Activated B cell treated with CpG ODN at 0.5 μM for 24 hours (primary cell): ENCODE measurements around the gene PRKCSH. TPM values are rescaled to one million over a fixed set of nuclear protein-coding genes. Genes with fewer than 3 reads are reported as not detected.
"Not testable (repeated sequence)": the region's sequence is repeated elsewhere in the genome, so short reads cannot be mapped to it uniquely, and the experiment has no call there.

Experiments used
- ATAC-seq: fragments of 200-7000 bp; cut with Tn5 transposase; one replicate; pipeline ENCODE4 v1.10.0; 2021; ENCODE audit warnings: low read depth, mild to moderate bottlenecking, moderate library complexity
- CTCF ChIA-PET: fragments of 350-600 bp; sonication (Branson Sonifier 250); formaldehyde crosslinking; loops from one replicate; lab custom pipeline; 2021; ENCODE audit warnings: antibody characterized with exemption; lab: Charles Lee
- POLR2A ChIA-PET: fragments of 350-600 bp; sonication (Branson Sonifier 250); formaldehyde crosslinking; loops from one replicate; lab custom pipeline; 2021; ENCODE audit warnings: antibody characterized with exemption; lab: Charles Lee
- DNase-seq: peaks from one replicate; pipeline ENCODE4 v3.0.0; 2022
- H3K27ac Mint-ChIP-seq: one replicate; pipeline ENCODE4 v1.8.0; 2020; ENCODE audit warnings: mixed read lengths
- H3K27me3 Mint-ChIP-seq: one replicate; pipeline ENCODE4 v1.8.0; 2021; ENCODE audit warnings: mixed read lengths
- H3K36me3 Mint-ChIP-seq: one replicate; pipeline ENCODE4 v1.8.0; 2021; ENCODE audit warnings: low read depth, mixed read lengths
- H3K4me1 Mint-ChIP-seq: one replicate; pipeline ENCODE4 v1.8.0; 2021; ENCODE audit warnings: mixed read lengths
- H3K4me3 Mint-ChIP-seq: one replicate; pipeline ENCODE4 v1.8.0; 2020; ENCODE audit warnings: mild to moderate bottlenecking, mixed read lengths
- H3K9me3 Mint-ChIP-seq: one replicate; pipeline ENCODE4 v1.8.0; 2020; ENCODE audit warnings: mixed read lengths
- CTCF ChIP-seq: fragments of 200-600 bp; IDR thresholded peaks from one replicate; pipeline ENCODE4 v1.8.0; 2022; ENCODE audit warnings: antibody characterized with exemption, mild to moderate bottlenecking
- intact Hi-C: fragments of 100-400 bp; cut with micrococcal nuclease; formaldehyde crosslinking; loops from one replicate; pipeline ENCODE4 v1.15.1; 2024
- total RNA-seq: library from RNA; stranded (reverse); gene quantifications from 2 replicates; pipeline ENCODE4 v1.2.3, GENCODE V29; 2022

The PRKCSH gene
- total RNA-seq, 1 donor from 2014 or later: 289 TPM

- Mint-ChIP-seq H3K27me3 (peaks cover 10% of the 10 kb centered on the region), H3K27ac (no peak overlapping the region), H3K4me3 (no peak overlapping the region), H3K9me3 (no peaks in the 10 kb centered on the region), H3K4me1 (peaks cover 33% of the 10 kb centered on the region), H3K36me3 (no peaks in the 10 kb centered on the region)
- ChIA-PET CTCF (interaction anchor here (0.9 kb wide), 1 partner anchor 9 kb away, joined by 3 read pairs; the partner anchor contains the start of genes ODAD3 and PRKCSH), POLR2A (interaction anchor here (0.6 to 1.2 kb wide), 2 partner anchors 8 to 42 kb away, joined by 3 to 4 read pairs; partner anchors contain the start of gene EPOR)
- TF ChIP-seq CTCF: no peak
- no peak for ATAC-seq
- intact Hi-C loops: no loop called here
- DNase-seq: no peak
Observed at GRCh38 chr19:11425719-11426457, 9.5 kb upstream of the PRKCSH start.

- no peak overlapping the region for H3K4me3 Mint-ChIP-seq
- POLR2A ChIA-PET: interaction anchor here (1.2 kb wide), 1 partner anchor 9 kb away, joined by 4 read pairs; no protein-coding TSS in a partner anchor
- H3K9me3 Mint-ChIP-seq: no peaks in the 10 kb centered on the region
- no peak for TF ChIP-seq CTCF
- peaks cover 2% of the 10 kb centered on the region for H3K27me3 Mint-ChIP-seq
- DNase-seq: no peak
- ATAC-seq: no peak
- intact Hi-C loops: no loop called here
- H3K36me3 Mint-ChIP-seq: no peaks in the 10 kb centered on the region
- CTCF ChIA-PET: interaction anchor here (0.9 kb wide), 1 partner anchor 9 kb away, joined by 3 read pairs; the partner anchor contains the start of genes ODAD3 and PRKCSH
- no peak overlapping the region for H3K27ac Mint-ChIP-seq
- H3K4me1 Mint-ChIP-seq: peaks cover 26% of the 10 kb centered on the region
Observed at GRCh38 chr19:11426656-11427055, 8.8 kb upstream of the PRKCSH start.

GRCh38 chr19:11433526-11433925 lies 1.9 kb upstream of the PRKCSH start:
- H3K27me3 Mint-ChIP-seq, ATAC-seq, H3K27ac Mint-ChIP-seq, CTCF ChIA-PET, DNase-seq, H3K4me3 Mint-ChIP-seq, H3K9me3 Mint-ChIP-seq, intact Hi-C loops: not testable (repeated sequence)
- H3K36me3 Mint-ChIP-seq: peaks cover 27% of the 10 kb centered on the region
- H3K4me1 Mint-ChIP-seq: peaks cover 40% of the 10 kb centered on the region
- POLR2A ChIA-PET: interaction anchor here (0.9 kb wide), 1 partner anchor 715 kb away, joined by 7 read pairs; no protein-coding TSS in a partner anchor

GRCh38 chr19:11434703-11435056 lies 755 bp upstream of the PRKCSH start:
- no peaks in the 10 kb centered on the region for H3K9me3 Mint-ChIP-seq
- DNase-seq (no peak), ATAC-seq (peak; percentile 1)
- no peaks in the 10 kb centered on the region for H3K27me3 Mint-ChIP-seq
- peaks cover 41% of the 10 kb centered on the region for H3K4me1 Mint-ChIP-seq
- intact Hi-C loops: loop anchor here (1.0 to 5.0 kb wide), 10 partner anchors 12 to 564 kb away; partner anchors contain the start of genes CARM1, CCDC159, ECSIT and TMEM205
- peak overlapping the region; percentile 100 for H3K4me3 Mint-ChIP-seq
- CTCF ChIA-PET: interaction anchor here (0.6 to 1.9 kb wide), 7 partner anchors 8 to 88 kb away, joined by 3 to 9 read pairs (median 4); partner anchors contain the start of genes CCDC159 and TMEM205
- POLR2A ChIA-PET: interaction anchor here (0.6 to 1.4 kb wide), 8 partner anchors 12 to 110 kb away, joined by 3 to 46 read pairs (median 6); partner anchors contain the start of genes CCDC159, SWSAP1 and TMEM205
- peaks cover 32% of the 10 kb centered on the region for H3K36me3 Mint-ChIP-seq
- peak overlapping the region; percentile 95 for H3K27ac Mint-ChIP-seq
- no peak for TF ChIP-seq CTCF

GRCh38 chr19:11435833-11436313 lies 438 bp downstream of the PRKCSH start:
- CTCF ChIA-PET: interaction anchor here (0.6 to 1.9 kb wide), 6 partner anchors 10 to 136 kb away, joined by 3 to 9 read pairs (median 6); no protein-coding TSS in a partner anchor
- no peak for ATAC-seq
- Mint-ChIP-seq H3K4me3 (peak overlapping the region; percentile 100), H3K36me3 (peaks cover 42% of the 10 kb centered on the region), H3K4me1 (peaks cover 43% of the 10 kb centered on the region), H3K27ac (peak overlapping the region; percentile 95), H3K27me3 (no peaks in the 10 kb centered on the region), H3K9me3 (no peaks in the 10 kb centered on the region)
- POLR2A ChIA-PET: interaction anchor here (0.6 to 1.4 kb wide), 8 partner anchors 13 to 1617 kb away, joined by 3 to 46 read pairs (median 6); partner anchors contain the start of genes FBXL12 and SWSAP1
- intact Hi-C loops: loop anchor here (1.0 to 5.0 kb wide), 10 partner anchors 14 to 565 kb away; partner anchors contain the start of genes CARM1, CCDC159, ECSIT and TMEM205
- no peak for DNase-seq
- no peak for TF ChIP-seq CTCF
